PC-9 (cell line): ENCODE results near the gene GZMM. TPM values are rescaled to one million over a fixed set of nuclear protein-coding genes. Genes with fewer than 3 reads are reported as not detected.

Experiments used
- BruUV-seq: library from RNA; stranded (reverse); fragments of 400-500 nt; replicated peaks from 2 replicates; lab custom pipeline; 2021; lab: Mats Ljungman, UMichigan
- CTCF ChIA-PET: fragments of 300-600 bp; sonication (Branson Sonifier 250); formaldehyde crosslinking; loops from one replicate; lab custom pipeline; 2022; ENCODE audit warnings: antibody characterized with exemption; lab: Charles Lee
- POLR2A ChIA-PET: fragments of 300-600 bp; sonication (Branson Sonifier 250); formaldehyde crosslinking; loops from one replicate; lab custom pipeline; 2022; ENCODE audit warnings: antibody characterized with exemption; ENCODE audit not compliant: unreplicated experiment; lab: Charles Lee
- DNase-seq, 2 experiments: peaks; one replicate each; pipeline versions ENCODE4 v3.0.0 to v3.0.0-alpha.2; 2015 to 2022; ENCODE audit warnings: mixed read lengths in 1 of 2
- H2AFZ ChIP-seq: fragments of 200-600 bp; sonication (generic); 2 replicates; pipeline ENCODE4 v1.8.1; 2017; ENCODE audit warnings: antibody characterized with exemption
- H3F3A ChIP-seq: fragments of 200-600 bp; sonication (generic); 2 replicates; pipeline ENCODE4 v1.8.1; 2017; ENCODE audit warnings: antibody characterized with exemption, mild to moderate bottlenecking, low read depth; ENCODE audit not compliant: insufficient read depth
- H3K27ac ChIP-seq: fragments of 200-600 bp; sonication (generic); 2 replicates; pipeline ENCODE4 v1.6.1; 2016; ENCODE audit warnings: mixed run types
- H3K27me3 ChIP-seq: fragments of 200-600 bp; sonication (generic); 2 replicates; pipeline ENCODE4 v1.6.1; 2016; ENCODE audit warnings: low read depth, mixed run types; ENCODE audit not compliant: insufficient read depth
- H3K36me3 ChIP-seq: fragments of 200-600 bp; sonication (generic); 2 replicates; pipeline ENCODE4 v1.6.1; 2016; ENCODE audit warnings: low read depth, mixed run types
- H3K4me1 ChIP-seq: fragments of 200-600 bp; sonication (generic); replicated peaks from 2 replicates; pipeline ENCODE4 v1.6.1; 2016; ENCODE audit warnings: mixed run types; ENCODE audit not compliant: insufficient read depth
- H3K4me2 ChIP-seq: fragments of 200-600 bp; sonication (generic); 2 replicates; pipeline ENCODE4 v1.6.1; 2017; ENCODE audit warnings: mixed run types
- H3K4me3 ChIP-seq: fragments of 200-600 bp; sonication (generic); 2 replicates; pipeline ENCODE4 v1.6.1; 2016; ENCODE audit warnings: mixed run types
- H3K79me2 ChIP-seq: fragments of 200-600 bp; sonication (generic); 2 replicates; pipeline ENCODE4 v1.6.1; 2017; ENCODE audit warnings: low read depth, mixed run types
- H3K9me2 ChIP-seq: fragments of 200-600 bp; sonication (generic); 2 replicates; pipeline ENCODE4 v1.8.1; 2017; ENCODE audit warnings: mild to moderate bottlenecking; ENCODE audit not compliant: insufficient read depth
- H3K9me3 ChIP-seq: fragments of 200-600 bp; sonication (generic); 2 replicates; pipeline ENCODE4 v1.8.1; 2016; ENCODE audit warnings: low read depth; ENCODE audit not compliant: insufficient read depth
- H4K20me1 ChIP-seq: fragments of 200-600 bp; sonication (generic); 2 replicates; pipeline ENCODE4 v1.8.1; 2017; ENCODE audit not compliant: insufficient read depth
- EZH2 ChIP-seq: fragments of 200-600 bp; sonication (generic); IDR thresholded peaks from 2 replicates; pipeline ENCODE4 v1.8.0; 2017; ENCODE audit warnings: antibody characterized with exemption, low read depth
- intact Hi-C: fragments of 100-400 bp; cut with micrococcal nuclease; formaldehyde crosslinking; loops from one replicate; pipeline ENCODE4 v1.10.0; 2022; ENCODE audit not compliant: unreplicated experiment
- total RNA-seq: library from RNA; stranded (reverse); gene quantifications from 2 replicates; pipeline ENCODE4 v1.2.3, GENCODE V29; 2021
- TF ChIP-seq, protein P1 (sequence below): fragments of 200-600 bp; sonication (generic); conservative IDR thresholded peaks from 2 replicates; pipeline ENCODE4 v1.6.1; 2017; ENCODE audit warnings: mixed run types, antibody characterized with exemption, mild to moderate bottlenecking, moderate library complexity

The GZMM gene
- total RNA-seq, 1 experiment from 2014 or later = 0.39 TPM

DNA sequence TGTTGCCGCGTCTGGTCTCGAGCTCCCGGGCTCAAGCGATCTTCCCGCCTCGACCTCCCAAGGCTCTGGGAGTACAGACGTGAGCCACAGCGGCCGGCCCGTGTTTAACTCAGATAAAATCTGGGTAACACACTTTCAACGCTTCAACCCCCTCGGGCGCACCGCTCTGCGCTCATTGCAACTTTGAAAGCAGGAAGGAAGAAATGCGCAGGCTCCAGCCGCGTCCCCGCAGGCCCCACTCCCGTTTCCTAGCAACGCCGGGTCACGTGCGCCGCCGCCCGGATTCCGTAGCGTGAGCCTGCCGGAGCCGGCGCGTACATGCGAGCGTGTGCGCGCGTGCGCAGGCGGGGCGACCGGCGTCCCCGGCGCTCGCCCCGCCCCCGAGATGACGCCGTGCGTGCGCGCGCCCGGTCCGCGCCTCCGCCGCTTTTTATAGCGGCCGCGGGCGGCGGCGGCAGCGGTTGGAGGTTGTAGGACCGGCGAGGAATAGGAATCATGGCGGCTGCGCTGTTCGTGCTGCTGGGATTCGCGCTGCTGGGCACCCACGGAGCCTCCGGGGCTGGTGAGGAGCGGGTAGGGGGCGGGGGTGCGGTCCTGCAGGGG is 28.4 kb downstream of the GZMM start, which contains the start of gene BSG:
TSS of gene BSG (plus strand) at position 457 of the 603 bp plus-strand sequence. CDS start at position 496, 39 bp downstream.
- Histone ChIP-seq H3K27me3 (no peaks in the 10 kb centered on the region), H2AFZ (peak within 1 kb of the TSS; percentile 90), H3K27ac (peak within 1 kb of the TSS; percentile 64), H3K9me2 (no peaks in the 10 kb centered on the region), H3K4me2 (peak within 1 kb of the TSS; percentile 83), H3K9me3 (no peaks in the 10 kb centered on the region), H3F3A (peaks cover 52% of the 10 kb centered on the region), H3K4me3 (peak within 1 kb of the TSS; percentile 97), H3K4me1 (peaks cover 32% of the 10 kb centered on the region), H3K79me2 (peaks cover 47% of the 10 kb centered on the region), H3K36me3 (no peaks in the 10 kb centered on the region), H4K20me1 (peaks cover 31% of the 10 kb centered on the region)
- intact Hi-C loops = loop anchor here (1.0 to 10.0 kb wide), 3 partner anchors 37 to 353 kb away; partner anchors contain the start of genes ARID3A and PTBP1
- TF ChIP-seq EZH2 = no peak
- TF ChIP-seq, protein P1, sequence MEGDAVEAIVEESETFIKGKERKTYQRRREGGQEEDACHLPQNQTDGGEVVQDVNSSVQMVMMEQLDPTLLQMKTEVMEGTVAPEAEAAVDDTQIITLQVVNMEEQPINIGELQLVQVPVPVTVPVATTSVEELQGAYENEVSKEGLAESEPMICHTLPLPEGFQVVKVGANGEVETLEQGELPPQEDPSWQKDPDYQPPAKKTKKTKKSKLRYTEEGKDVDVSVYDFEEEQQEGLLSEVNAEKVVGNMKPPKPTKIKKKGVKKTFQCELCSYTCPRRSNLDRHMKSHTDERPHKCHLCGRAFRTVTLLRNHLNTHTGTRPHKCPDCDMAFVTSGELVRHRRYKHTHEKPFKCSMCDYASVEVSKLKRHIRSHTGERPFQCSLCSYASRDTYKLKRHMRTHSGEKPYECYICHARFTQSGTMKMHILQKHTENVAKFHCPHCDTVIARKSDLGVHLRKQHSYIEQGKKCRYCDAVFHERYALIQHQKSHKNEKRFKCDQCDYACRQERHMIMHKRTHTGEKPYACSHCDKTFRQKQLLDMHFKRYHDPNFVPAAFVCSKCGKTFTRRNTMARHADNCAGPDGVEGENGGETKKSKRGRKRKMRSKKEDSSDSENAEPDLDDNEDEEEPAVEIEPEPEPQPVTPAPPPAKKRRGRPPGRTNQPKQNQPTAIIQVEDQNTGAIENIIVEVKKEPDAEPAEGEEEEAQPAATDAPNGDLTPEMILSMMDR = no peak
- DNase-seq = peak; percentile 90 to 98
- BruUV-seq = no TSS peak
- CTCF ChIA-PET = no interaction called here
- POLR2A ChIA-PET = interaction anchor here (0.6 to 1.1 kb wide), 3 partner anchors 16 to 38 kb away, joined by 3 to 28 read pairs (median 4); no protein-coding TSS in a partner anchor

DNA sequence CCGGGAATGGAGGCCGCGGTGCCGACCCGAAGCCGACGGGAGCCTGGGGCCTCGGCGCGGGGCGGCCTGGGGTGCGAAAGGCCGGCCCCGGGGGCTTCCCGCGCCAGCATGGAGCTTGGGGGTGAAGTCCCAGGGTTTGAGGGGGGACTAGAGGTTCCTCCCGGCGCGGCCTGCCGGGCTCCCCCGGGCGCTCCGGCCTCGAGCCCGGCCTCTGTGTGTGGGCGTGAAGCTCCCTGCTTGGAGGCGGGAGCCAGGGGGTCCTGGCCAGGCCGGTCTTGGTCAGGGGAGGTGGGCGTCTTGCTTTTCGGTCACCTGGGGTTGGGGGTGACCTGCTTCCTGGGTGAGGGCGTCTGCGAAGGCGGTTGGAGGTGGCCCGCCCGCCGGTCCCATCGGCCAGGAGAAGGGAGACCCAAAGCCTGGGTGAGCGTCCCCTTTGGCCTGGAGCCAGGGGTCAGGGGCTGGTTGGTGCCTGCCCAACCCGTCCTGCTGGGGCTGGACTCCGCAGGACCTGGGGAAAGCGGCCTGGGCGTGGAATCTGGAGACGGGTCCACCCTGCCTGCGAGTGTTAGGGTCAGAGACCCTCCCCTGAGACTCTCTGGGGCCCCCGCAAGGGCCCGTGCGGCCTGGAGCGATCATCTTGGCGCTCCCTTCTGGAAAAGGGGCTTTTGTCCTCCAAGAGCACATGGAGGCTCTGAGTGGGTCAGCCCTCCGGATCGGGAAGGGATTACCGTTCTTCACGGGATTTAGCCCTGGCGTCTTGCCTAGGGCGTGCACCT is 29.1 kb downstream of the GZMM start:
- TF ChIP-seq, protein P1 = no peak
- no peak for TF ChIP-seq EZH2
- Histone ChIP-seq H3K79me2 (peaks cover 54% of the 10 kb centered on the region), H3K4me2 (peak overlapping the region; percentile 83), H4K20me1 (peaks cover 38% of the 10 kb centered on the region), H2AFZ (0 out of 2 replicates have a peak overlapping the region, but pooled peaks have one; percentile 62), H3K9me2 (no peaks in the 10 kb centered on the region), H3K9me3 (no peaks in the 10 kb centered on the region), H3K27me3 (no peaks in the 10 kb centered on the region), H3F3A (peaks cover 51% of the 10 kb centered on the region), H3K4me3 (peak overlapping the region; percentile 97), H3K4me1 (peaks cover 35% of the 10 kb centered on the region), H3K27ac (peak overlapping the region; percentile 46), H3K36me3 (no peaks in the 10 kb centered on the region)
- BruUV-seq = TSS peak; percentile 55
- ChIA-PET POLR2A (interaction anchor here (0.6 kb wide), 1 partner anchor 503 kb away, joined by 7 read pairs; no protein-coding TSS in a partner anchor), CTCF (no interaction called here)
- peak in 1 of 2 experiments; percentile 50 for DNase-seq
- intact Hi-C loops = loop anchor here (1.0 to 10.0 kb wide), 3 partner anchors 38 to 352 kb away; partner anchors contain the start of genes ARID3A and PTBP1

DNA sequence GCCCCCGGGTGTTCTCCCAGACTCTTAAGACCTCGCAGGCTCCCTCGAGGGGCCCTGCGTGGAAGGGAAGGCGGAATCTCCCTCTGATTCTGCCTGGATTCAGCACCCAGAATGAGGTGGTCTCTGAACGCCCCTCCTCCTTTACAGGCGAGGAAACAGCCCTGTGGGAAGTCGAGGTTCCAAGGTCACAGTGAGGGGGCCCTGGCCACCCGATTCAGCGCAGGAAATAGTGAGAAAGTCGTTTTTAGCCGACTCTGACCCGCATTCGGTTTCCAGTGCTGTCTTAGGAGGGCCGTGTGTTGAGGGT is 29.6 kb downstream of the GZMM start:
- TF ChIP-seq EZH2 = no peak
- TF ChIP-seq, protein P1 = no peak
- Histone ChIP-seq H3K9me2 (no peaks in the 10 kb centered on the region), H3K79me2 (peaks cover 59% of the 10 kb centered on the region), H2AFZ (0 out of 2 replicates have a peak overlapping the region, but pooled peaks have one; percentile 62), H3F3A (peaks cover 51% of the 10 kb centered on the region), H3K36me3 (no peaks in the 10 kb centered on the region; the same call in 1 of the 2 replicates), H3K4me3 (peak overlapping the region; percentile 97), H3K9me3 (no peaks in the 10 kb centered on the region), H3K4me1 (peaks cover 35% of the 10 kb centered on the region), H3K27ac (peak overlapping the region; percentile 46), H3K27me3 (no peaks in the 10 kb centered on the region), H4K20me1 (peaks cover 44% of the 10 kb centered on the region), H3K4me2 (peak overlapping the region; percentile 83)
- ChIA-PET POLR2A (no interaction called here), CTCF (no interaction called here)
- intact Hi-C loops = loop anchor here (2.0 to 10.0 kb wide), 2 partner anchors 223 to 351 kb away; partner anchors contain the start of genes ARID3A and PTBP1
- no TSS peak for BruUV-seq
- DNase-seq = no peak
